GM23248 (cell line): ENCODE measurements around the gene INPP5A.

Experiments
- EZH2 ChIP-seq: fragments of 200-600 bp; sonication (generic); IDR thresholded peaks from 2 replicates; pipeline ENCODE4 v1.6.1; 2018; ENCODE audit warnings: antibody characterized with exemption, mild to moderate bottlenecking; ENCODE audit not compliant: insufficient read depth, poor library complexity, severe bottlenecking
- EZH2phosphoT487 ChIP-seq: fragments of 200-600 bp; sonication (generic); IDR thresholded peaks from 2 replicates; pipeline ENCODE4 v1.6.1; 2018; ENCODE audit warnings: antibody characterized with exemption, moderate library complexity, mild to moderate bottlenecking, low read depth; ENCODE audit not compliant: insufficient read depth

- TF ChIP-seq EZH2 (no peak), EZH2phosphoT487 (no peak)
Observed at GRCh38 chr10:132758865-132759264, 221.3 kb downstream of the INPP5A start.
